Testis (tissue), 3 donors: ENCODE measurements around the gene MGAT5. TPM values are rescaled to one million over a fixed set of nuclear protein-coding genes. Genes with fewer than 3 reads are reported as not detected.

Source experiments
- DNase-seq: peaks from one replicate; pipeline ENCODE4 v3.0.0-alpha.2; 2019
- H3K27ac ChIP-seq, 2 donors: fragments of 200-600 bp; sonication (generic); one replicate each; pipeline ENCODE4 v1.5.1; 2019
- H3K27me3 ChIP-seq: fragments of 200-600 bp; sonication (generic); one replicate; pipeline ENCODE4 v1.5.1; 2019
- H3K36me3 ChIP-seq: fragments of 200-600 bp; sonication (generic); one replicate; pipeline ENCODE4 v1.5.1; 2017; ENCODE audit warnings: low read depth; ENCODE audit errors: missing control alignments
- H3K4me1 ChIP-seq: fragments of 200-600 bp; sonication (generic); one replicate; pipeline ENCODE4 v1.5.1; 2019
- H3K4me3 ChIP-seq, 2 donors: fragments of 200-600 bp; sonication (generic); one replicate each; pipeline ENCODE4 v1.5.1; 2017 to 2019
- H3K9me3 ChIP-seq: fragments of 200-600 bp; sonication (generic); one replicate; pipeline ENCODE4 v1.5.1; 2017
- POLR2A ChIP-seq: fragments of 450-650 bp; IDR thresholded peaks from one replicate; pipeline ENCODE4 v1.6.1; 2017; ENCODE audit warnings: antibody characterized with exemption, mild to moderate bottlenecking, moderate library complexity
- WGBS, 2 donors: methylation state at CpG; one replicate each; pipeline ENCODE4 v1.1.5; 2018; 5-methylcytosine and 5-hydroxymethylcytosine counted together
- intact Hi-C: fragments of 100-400 bp; cut with DNase I; formaldehyde crosslinking; loops from one replicate; pipeline ENCODE4 v1.15.1; 2023; ENCODE audit warnings: low total_unique reads
- polyA plus RNA-seq: library from polyadenylated mRNA; stranded (reverse); fragments of 350-450 nt; fragmentation: Illumina TruSeq; extraction: RNeasy Lipid Tissue Mini Kit (QIAGEN cat#74804); gene quantifications from one replicate; pipeline ENCODE4 v1.2.3, GENCODE V29; 2014; ENCODE audit warnings: low read depth, low replicate concordance; ENCODE audit not compliant: insufficient read depth
- total RNA-seq, 2 donors: library from RNA; depleted of rRNA; stranded (reverse); fragments of >200 nt; gene quantifications; one replicate each; pipeline ENCODE4 v1.2.3, GENCODE V29; 2016
- TF ChIP-seq, protein P1 (sequence below), 3 experiments: fragments of 450-650 bp in 2 of 3; fragments of 200-600 bp in 1 of 3; sonication (generic) in 1 of 3; IDR thresholded peaks; one replicate each; pipeline ENCODE4 v1.5.1; 2016 to 2019; ENCODE audit warnings: antibody characterized with exemption in 3 of 3, mild to moderate bottlenecking in 2 of 3, moderate library complexity in 1 of 3

MGAT5 gene
- total and polyA plus RNA-seq, 3 donors from 2014 or later, result 31.6 to 73.8 (median 64.5) TPM

DNA sequence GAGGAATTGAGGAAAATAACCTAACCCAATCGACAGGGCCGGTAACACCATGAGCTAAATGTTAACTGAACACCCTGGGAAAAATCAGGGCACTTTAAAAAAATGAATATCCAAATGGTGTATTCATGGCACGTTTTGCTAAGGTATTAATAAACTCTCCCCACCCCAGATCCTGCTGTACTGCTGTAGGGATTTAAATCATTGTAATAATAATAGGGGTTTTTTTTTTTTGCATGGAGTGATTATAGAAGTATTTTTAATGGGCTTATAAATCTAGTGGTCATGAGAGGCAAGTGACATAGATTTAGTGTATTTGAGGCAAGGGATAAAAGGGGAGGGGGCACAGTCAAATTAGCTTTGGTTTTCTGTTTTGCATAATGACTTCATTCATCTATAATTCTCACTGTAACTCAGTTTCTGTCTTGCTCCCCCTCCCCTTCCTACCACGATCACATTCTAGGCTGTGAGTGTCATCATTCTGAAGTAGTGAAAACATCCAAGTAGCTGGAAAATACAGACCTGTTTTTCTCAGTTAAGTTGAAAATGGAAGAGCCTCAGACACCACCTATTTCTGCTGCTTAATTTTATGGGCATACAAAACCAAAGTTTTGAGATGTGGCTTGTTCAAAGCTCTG, 18.2 kb upstream of the MGAT5 start:
- DNase-seq, result no peak
- Histone ChIP-seq H3K9me3 (no peaks in the 10 kb centered on the region), H3K4me3 (no peak overlapping the region), H3K27ac (no peak overlapping the region), H3K36me3 (no peaks in the 10 kb centered on the region), H3K27me3 (no peaks in the 10 kb centered on the region), H3K4me1 (no peaks in the 10 kb centered on the region)
- 87 to 89% methylated on average over 4 of the region's 4 CpGs for WGBS, 2 donors
- no peak for TF ChIP-seq POLR2A
- TF ChIP-seq, protein P1, sequence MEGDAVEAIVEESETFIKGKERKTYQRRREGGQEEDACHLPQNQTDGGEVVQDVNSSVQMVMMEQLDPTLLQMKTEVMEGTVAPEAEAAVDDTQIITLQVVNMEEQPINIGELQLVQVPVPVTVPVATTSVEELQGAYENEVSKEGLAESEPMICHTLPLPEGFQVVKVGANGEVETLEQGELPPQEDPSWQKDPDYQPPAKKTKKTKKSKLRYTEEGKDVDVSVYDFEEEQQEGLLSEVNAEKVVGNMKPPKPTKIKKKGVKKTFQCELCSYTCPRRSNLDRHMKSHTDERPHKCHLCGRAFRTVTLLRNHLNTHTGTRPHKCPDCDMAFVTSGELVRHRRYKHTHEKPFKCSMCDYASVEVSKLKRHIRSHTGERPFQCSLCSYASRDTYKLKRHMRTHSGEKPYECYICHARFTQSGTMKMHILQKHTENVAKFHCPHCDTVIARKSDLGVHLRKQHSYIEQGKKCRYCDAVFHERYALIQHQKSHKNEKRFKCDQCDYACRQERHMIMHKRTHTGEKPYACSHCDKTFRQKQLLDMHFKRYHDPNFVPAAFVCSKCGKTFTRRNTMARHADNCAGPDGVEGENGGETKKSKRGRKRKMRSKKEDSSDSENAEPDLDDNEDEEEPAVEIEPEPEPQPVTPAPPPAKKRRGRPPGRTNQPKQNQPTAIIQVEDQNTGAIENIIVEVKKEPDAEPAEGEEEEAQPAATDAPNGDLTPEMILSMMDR (IDR thresholded peaks at IDR 0.05), result no peak
- intact Hi-C loops, result no loop called here

DNA sequence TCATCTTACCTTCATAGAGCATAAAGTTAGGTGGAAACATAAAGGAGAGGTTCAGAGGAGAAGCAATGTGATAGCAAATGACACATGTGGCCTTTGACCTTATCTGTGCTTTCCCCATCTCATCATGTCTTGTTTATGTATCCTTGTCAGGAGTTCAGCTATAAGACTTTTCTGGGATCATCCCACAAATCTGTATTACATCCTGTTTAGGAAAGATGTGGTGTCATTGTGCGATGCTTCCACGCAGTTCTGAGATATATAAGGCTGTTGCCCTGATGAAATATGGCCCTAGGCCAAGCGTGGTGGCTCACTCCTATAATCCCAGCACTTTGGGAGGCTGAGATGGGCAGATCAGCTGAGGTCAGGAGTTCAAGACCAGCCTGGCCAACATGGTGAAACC, 15.5 kb upstream of the MGAT5 start:
- intact Hi-C loops, result no loop called here
- Histone ChIP-seq H3K9me3 (no peaks in the 10 kb centered on the region), H3K27ac (no peak overlapping the region), H3K36me3 (no peaks in the 10 kb centered on the region), H3K4me1 (no peaks in the 10 kb centered on the region), H3K27me3 (no peaks in the 10 kb centered on the region), H3K4me3 (no peak overlapping the region)
- WGBS, 2 donors, result 60 to 61% methylated on average over 3 of the region's 3 CpGs
- no peak for TF ChIP-seq POLR2A
- TF ChIP-seq, protein P1 (IDR thresholded peaks at IDR 0.05), result no peak
- no peak for DNase-seq

DNA sequence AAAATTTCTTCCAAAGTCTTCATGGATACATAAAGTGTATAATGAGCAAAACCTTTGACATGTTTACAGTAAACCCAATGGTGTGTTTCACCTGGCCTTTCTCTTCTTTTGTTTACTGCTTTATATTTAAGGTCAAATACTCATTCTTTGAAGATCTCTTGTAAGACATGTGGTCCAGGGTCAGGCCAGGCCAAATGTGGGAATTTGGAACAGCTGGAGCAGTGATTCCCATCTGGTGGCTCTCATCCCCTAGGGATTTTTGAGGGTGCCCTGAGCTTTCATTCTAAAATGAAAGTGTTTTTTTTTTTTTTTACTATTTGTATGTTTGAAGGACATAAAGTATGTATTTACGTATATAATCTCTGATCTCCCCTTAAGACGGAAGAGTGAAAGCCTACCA, 13.8 kb upstream of the MGAT5 start:
- no peak for TF ChIP-seq POLR2A
- TF ChIP-seq, protein P1 (IDR thresholded peaks at IDR 0.05), result no peak
- Histone ChIP-seq H3K27me3 (no peaks in the 10 kb centered on the region), H3K9me3 (no peaks in the 10 kb centered on the region), H3K4me3 (no peak overlapping the region), H3K27ac (no peak overlapping the region), H3K36me3 (no peaks in the 10 kb centered on the region), H3K4me1 (no peaks in the 10 kb centered on the region)
- DNase-seq, result no peak
- intact Hi-C loops, result no loop called here
- 85 to 90% methylated on average over 2 of the region's 2 CpGs for WGBS, 2 donors

DNA sequence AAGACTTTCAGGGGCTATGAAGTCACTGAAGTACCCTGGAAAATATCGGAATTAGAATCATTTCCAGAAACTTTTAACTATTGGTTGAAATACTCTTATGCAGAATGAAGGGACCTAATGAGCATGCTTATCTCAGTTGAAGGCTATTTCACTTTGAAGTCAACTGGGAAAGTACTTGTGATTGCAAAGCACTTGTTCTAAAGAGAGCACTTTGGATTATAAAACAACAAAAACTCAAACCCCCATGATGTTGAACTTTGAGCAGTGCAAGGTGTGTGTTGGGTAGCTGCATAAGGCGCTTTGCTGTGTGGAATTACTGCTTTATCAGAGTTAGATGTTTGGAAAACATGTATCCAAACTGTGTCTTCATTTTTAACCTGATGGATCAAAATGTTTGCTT, 12.0 kb upstream of the MGAT5 start:
- no peak for TF ChIP-seq POLR2A
- no peak overlapping the region for H3K4me3 ChIP-seq
- peaks cover 3% of the 10 kb centered on the region for H3K4me1 ChIP-seq
- DNase-seq, result no peak
- 88 to 92% methylated on average over 2 of the region's 2 CpGs for WGBS, 2 donors
- intact Hi-C loops, result no loop called here
- H3K27me3 ChIP-seq, result no peaks in the 10 kb centered on the region
- no peaks in the 10 kb centered on the region for H3K36me3 ChIP-seq
- H3K27ac ChIP-seq, result no peak overlapping the region
- H3K9me3 ChIP-seq, result no peaks in the 10 kb centered on the region

DNA sequence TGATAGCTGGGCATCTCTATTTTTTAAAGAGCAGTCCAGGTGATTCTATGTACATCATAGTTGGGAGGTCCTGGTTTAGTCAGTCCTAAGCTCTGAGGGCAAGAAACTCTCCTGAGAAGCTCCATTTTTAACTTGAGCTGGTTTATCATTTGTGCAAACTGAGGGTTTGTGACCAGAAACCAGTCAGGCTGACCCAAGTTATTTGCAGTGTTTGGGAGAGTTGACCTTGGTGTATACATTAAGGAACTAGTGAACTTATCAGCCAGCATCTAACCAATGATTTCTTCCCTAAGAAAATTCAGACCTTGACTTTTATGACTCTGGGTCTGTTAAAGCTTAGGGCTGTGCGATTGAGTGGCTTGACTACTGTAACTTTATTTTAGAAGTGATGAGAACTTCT, 10.6 kb upstream of the MGAT5 start:
- no peaks in the 10 kb centered on the region for H3K9me3 ChIP-seq
- no peak overlapping the region for H3K4me3 ChIP-seq
- no peak for DNase-seq
- intact Hi-C loops, result no loop called here
- WGBS, 2 donors, result 83 to 93% methylated on average over 1 of the region's 1 CpG
- no peak for TF ChIP-seq POLR2A
- TF ChIP-seq, protein P1 (IDR thresholded peaks at IDR 0.05), result no peak
- H3K27ac ChIP-seq, result no peak overlapping the region
- no peaks in the 10 kb centered on the region for H3K36me3 ChIP-seq
- H3K27me3 ChIP-seq, result no peaks in the 10 kb centered on the region
- H3K4me1 ChIP-seq, result peaks cover 3% of the 10 kb centered on the region
